ENCODE data around the gene RELA. TPM values are rescaled to one million over a fixed set of nuclear protein-coding genes. Genes with fewer than 3 reads are reported as not detected.

Gene RELA
- total and polyA plus RNA-seq, 10 of the 15 experiments (the other 5 are each of a cell fraction or from before 2014, with no cell fraction given), result 5.1 to 56.4 (median 34.2) TPM

- Histone ChIP-seq H3K79me2 (ENCODE audit: control insufficient read depth, insufficient read depth, low read length) (peaks cover 26% of the 10 kb centered on the region), H3K9me3 (replicated peaks; ENCODE audit: control insufficient read depth, insufficient read depth, low read length) (no peaks in the 10 kb centered on the region), H2AFZ (ENCODE audit: control insufficient read depth, low read depth, low read length) (no peak overlapping the region), H4K20me1 (ENCODE audit: control insufficient read depth, insufficient read depth) (no peaks in the 10 kb centered on the region; the same call in 1 of the 2 replicates), H3K4me3 (no peak overlapping the region), H3K4me2 (ENCODE audit: control insufficient read depth, insufficient read depth) (no peak overlapping the region), H3K27ac (ENCODE audit: control insufficient read depth, insufficient read depth) (no peak overlapping the region), H3K27me3 (replicated peaks in 1 of 2; ENCODE audit: control insufficient read depth in 2 of 2, insufficient read depth in 2 of 2, low read length in 1 of 2) (no peaks in the 10 kb centered on the region), H3K36me3 (ENCODE audit: control insufficient read depth in 2 of 2, insufficient read depth in 2 of 2, low read length in 1 of 2) (peaks cover 18 to 33% of the 10 kb centered on the region in 2 experiments; a peak in 3 of 4 replicates), H3K4me1 (ENCODE audit: control insufficient read depth, insufficient read depth, low read length) (peaks cover 12% of the 10 kb centered on the region), H3K9ac (ENCODE audit: control insufficient read depth, insufficient read depth, low read length) (no peak overlapping the region)
- over 99% methylated on average over 37 of the region's 37 CpGs for WGBS (ENCODE audit: insufficient coverage, insufficient replicate concordance, low lambda C conversion rate, missing lambda C conversion rate)
- no TSS peak for BruUV-seq (replicated peaks)
- ATAC-seq (no peak), FAIRE-seq (no peak), DNase-seq (ENCODE audit: low read depth, low spot score) (no peak)
- ChIA-PET RAD21 (ENCODE audit: unreplicated experiment) (no interaction called here), SMC1A (ENCODE audit: uncharacterized antibody, unreplicated experiment) (interaction anchor here (1.0 kb wide), 1 partner anchor 13 kb away, joined by 3 read pairs; no protein-coding TSS in a partner anchor), CTCF (interaction anchor here (0.9 to 1.5 kb wide), 2 partner anchors 13 to 20 kb away, joined by 3 read pairs; no protein-coding TSS in a partner anchor), POLR2A (interaction anchor here (0.6 to 2.5 kb wide), 2 partner anchors 14 to 48 kb away, joined by 3 to 12 read pairs; no protein-coding TSS in a partner anchor)
- TF ChIP-seq BHLHE40 (IDR thresholded peaks at IDR 0.05; ENCODE audit: borderline replicate concordance in 1 of 2, low read depth in 2 of 2, low read length in 1 of 2), result no peak
- TF ChIP-seq CBFB (IDR thresholded peaks at IDR 0.05; ENCODE audit: low read depth), result no peak
- TF ChIP-seq POLR2A (IDR thresholded peaks at IDR 0.05; ENCODE audit: low read depth, low read length), result peak; percentile 18; the same call in 1 of the 2 replicates
- intact Hi-C loops (cut with micrococcal nuclease; ENCODE audit: unreplicated experiment), result no loop called here
- in situ Hi-C loops (cut with MboI), result no loop called here
Measured at GRCh38 chr11:65607614-65608426, 54.9 kb downstream of the RELA start.

- Histone ChIP-seq H4K20me1 (ENCODE audit: control insufficient read depth, insufficient read depth) (no peaks in the 10 kb centered on the region; the same call in 1 of the 2 replicates), H3K9ac (ENCODE audit: control insufficient read depth, insufficient read depth, low read length) (no peak overlapping the region), H3K27ac (ENCODE audit: control insufficient read depth, insufficient read depth) (no peak overlapping the region), H3K79me2 (ENCODE audit: control insufficient read depth, insufficient read depth, low read length) (peaks cover 18% of the 10 kb centered on the region), H3K4me2 (ENCODE audit: control insufficient read depth, insufficient read depth) (no peak overlapping the region), H3K36me3 (ENCODE audit: control insufficient read depth in 2 of 2, insufficient read depth in 2 of 2, low read length in 1 of 2) (peaks cover 18 to 32% of the 10 kb centered on the region in 2 experiments; a peak in 3 of 4 replicates), H3K27me3 (replicated peaks in 1 of 2; ENCODE audit: control insufficient read depth in 2 of 2, insufficient read depth in 2 of 2, low read length in 1 of 2) (no peaks in the 10 kb centered on the region), H2AFZ (ENCODE audit: control insufficient read depth, low read depth, low read length) (no peak overlapping the region), H3K4me1 (ENCODE audit: control insufficient read depth, insufficient read depth, low read length) (peaks cover 4% of the 10 kb centered on the region), H3K4me3 (no peak overlapping the region), H3K9me3 (replicated peaks; ENCODE audit: control insufficient read depth, insufficient read depth, low read length) (no peaks in the 10 kb centered on the region)
- CTCF ChIA-PET, result interaction anchor here (0.9 to 1.5 kb wide), 2 partner anchors 13 to 19 kb away, joined by 3 read pairs; no protein-coding TSS in a partner anchor
- in situ Hi-C loops (cut with MboI) (no loop called here), intact Hi-C loops (cut with micrococcal nuclease; ENCODE audit: unreplicated experiment) (no loop called here)
- POLR2A ChIA-PET, result interaction anchor here (0.6 kb wide), 1 partner anchor 47 kb away, joined by 3 read pairs; no protein-coding TSS in a partner anchor
- 94% methylated on average over 37 of the region's 67 CpGs for WGBS (ENCODE audit: insufficient coverage, insufficient replicate concordance, low lambda C conversion rate, missing lambda C conversion rate)
- DNase-seq (ENCODE audit: low read depth, low spot score), result no peak
- ATAC-seq, result peak; percentile 44
- no TSS peak for BruUV-seq (replicated peaks)
- SMC1A ChIA-PET (ENCODE audit: uncharacterized antibody, unreplicated experiment), result interaction anchor here (1.0 kb wide), 1 partner anchor 13 kb away, joined by 3 read pairs; no protein-coding TSS in a partner anchor
- RAD21 ChIA-PET (ENCODE audit: unreplicated experiment), result no interaction called here
- FAIRE-seq, result no peak
- TF ChIP-seq CBX3 (IDR thresholded peaks at IDR 0.05; ENCODE audit: borderline replicate concordance, low read depth) (no peak), IKZF2 (IDR thresholded peaks at IDR 0.05) (no peak), IRF5 (IDR thresholded peaks at IDR 0.05; ENCODE audit: borderline replicate concordance) (no peak), KDM1A (IDR thresholded peaks at IDR 0.05; ENCODE audit: borderline replicate concordance) (no peak), FOS (IDR thresholded peaks at IDR 0.05; ENCODE audit: borderline replicate concordance, extremely low read depth, insufficient read length) (no peak), MEF2B (IDR thresholded peaks at IDR 0.05; ENCODE audit: partially characterized antibody, poor library complexity, severe bottlenecking) (no peak), JUND (IDR thresholded peaks at IDR 0.05; ENCODE audit: low read depth, low read length) (no peak), SMAD5 (IDR thresholded peaks at IDR 0.05; ENCODE audit: low read depth) (no peak)
Measured at GRCh38 chr11:65606876-65607613, 55.7 kb downstream of the RELA start.
